EH (cell line): ENCODE results near the gene PTCD3.

Source experiments
- DNase-seq: peaks from one replicate; pipeline ENCODE4 v3.0.0-alpha.2; 2015; ENCODE audit warnings: low read depth

Gene PTCD3

DNA sequence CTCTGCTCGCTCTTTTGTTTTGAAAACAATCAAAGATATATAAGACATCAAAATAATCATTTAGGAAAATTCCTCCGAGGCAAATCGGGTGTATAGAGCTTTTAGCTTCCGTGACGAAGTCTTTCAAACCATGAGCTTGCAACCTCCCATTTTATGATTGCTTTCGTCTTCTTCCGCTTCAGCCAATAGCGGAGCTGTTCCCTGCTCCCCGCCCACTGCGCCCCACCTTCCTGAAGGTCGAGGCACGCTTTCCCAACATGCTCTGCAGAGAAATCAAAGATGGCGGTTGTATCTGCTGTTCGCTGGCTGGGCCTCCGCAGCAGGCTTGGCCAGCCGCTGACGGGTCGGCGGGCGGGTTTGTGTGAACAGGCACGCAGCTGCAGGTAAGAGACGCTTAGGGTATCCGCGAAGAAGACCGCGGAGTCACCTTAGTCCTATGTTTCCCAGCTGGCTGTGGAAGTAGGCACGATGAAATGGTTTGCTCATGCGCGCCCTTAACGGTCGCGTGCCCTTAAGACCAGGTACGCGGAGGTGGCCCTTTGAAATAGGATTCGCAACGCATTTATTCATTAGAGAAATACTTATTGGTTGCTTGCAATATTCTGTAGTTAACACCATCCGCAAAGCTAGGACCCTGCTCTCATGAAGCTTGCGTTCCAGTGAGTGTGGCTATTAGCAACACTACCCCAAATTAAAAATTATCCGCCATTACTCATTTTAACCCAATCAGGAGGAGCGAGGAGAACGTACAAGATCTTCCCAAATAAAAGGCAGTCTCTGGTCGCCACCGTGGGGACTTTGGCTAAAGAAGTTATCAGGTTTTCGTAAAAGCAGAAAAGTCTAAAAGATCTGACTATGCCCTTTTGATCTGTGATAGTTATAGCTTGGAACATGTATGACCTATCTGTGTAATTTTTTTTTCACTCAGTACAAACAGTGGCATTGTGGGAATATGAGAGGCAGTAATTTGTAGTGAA, at the start of gene PTCD3:
TSS of gene PTCD3 (plus strand) at position 267 of the 977 bp plus-strand sequence. CDS start at position 280, 13 bp downstream.
- peak; percentile 96 for DNase-seq

DNA sequence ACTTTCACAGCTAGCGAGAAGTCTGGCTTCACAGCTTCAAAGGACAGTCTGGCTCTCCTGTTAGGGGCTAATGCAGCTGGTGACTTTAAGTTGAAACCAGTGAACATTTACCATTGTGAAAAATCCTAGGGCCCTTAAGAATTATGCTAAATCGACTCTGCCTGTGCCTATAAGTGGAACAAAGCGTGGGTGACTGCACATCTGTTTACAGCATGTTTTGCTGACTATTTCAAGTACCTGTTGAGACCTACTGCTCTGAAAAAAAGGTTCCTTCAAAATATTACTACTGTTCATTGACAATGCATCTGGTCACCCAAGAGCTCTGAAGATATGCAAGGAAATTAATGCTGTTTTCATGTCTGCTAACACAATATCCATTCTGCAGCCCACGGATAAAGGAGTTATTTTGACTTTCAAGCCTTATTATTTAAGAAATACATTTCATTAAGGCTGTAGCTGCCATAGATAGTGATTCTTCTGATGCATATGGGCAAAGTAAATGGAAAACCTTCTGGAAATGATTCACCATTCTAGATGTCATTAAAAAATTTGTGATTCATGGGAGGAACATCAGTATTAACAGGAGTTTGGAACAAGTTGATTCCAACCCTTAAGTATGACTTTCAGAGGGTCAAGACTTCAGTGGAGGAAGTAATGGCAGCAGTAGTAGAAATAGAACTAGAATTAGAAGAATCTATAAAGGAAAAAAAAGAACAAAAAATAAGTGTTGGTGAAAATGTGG, 49.3 kb upstream of the PTCD3 start:
- peak; percentile 50 for DNase-seq

DNA sequence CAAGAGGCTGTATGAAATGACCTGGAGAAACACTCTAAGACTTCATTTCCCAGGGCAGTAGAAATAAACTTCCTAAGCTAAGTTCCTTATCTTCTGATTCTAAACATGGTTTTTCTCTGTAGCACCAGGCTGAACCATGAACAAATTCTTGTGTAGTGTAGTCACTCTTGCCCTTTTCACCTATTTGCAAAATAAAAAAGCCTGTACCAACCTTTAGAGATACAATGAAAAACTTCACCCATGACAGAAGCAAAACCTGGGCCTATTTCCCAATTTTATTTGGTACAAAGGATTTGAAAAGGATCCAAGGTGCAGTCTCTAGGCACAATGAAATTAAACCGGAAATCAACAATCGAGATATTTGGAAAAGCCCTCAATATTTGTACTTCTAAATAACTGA, 44.0 kb upstream of the PTCD3 start:
- peak; percentile 68 for DNase-seq

DNA sequence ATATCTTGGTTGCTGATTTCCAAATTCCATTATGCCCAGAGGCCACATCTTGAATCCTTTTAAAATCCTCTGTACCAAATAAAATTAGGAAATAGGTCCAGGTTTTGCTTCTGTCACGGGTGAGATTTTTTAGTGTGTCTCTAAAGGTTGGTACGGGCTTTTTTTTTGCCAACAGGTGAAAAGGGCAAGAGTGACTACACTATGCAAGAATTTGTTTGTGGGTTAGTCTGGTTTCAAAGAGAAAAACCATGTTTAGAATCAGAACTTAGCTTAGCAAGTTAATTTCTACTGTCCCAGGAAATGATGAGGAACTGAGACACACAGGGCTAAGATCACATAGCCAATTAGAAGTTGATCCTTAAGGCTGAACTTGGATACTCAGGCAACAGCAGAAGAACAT, 42.0 kb upstream of the PTCD3 start:
- DNase-seq, result peak; percentile 78

DNA sequence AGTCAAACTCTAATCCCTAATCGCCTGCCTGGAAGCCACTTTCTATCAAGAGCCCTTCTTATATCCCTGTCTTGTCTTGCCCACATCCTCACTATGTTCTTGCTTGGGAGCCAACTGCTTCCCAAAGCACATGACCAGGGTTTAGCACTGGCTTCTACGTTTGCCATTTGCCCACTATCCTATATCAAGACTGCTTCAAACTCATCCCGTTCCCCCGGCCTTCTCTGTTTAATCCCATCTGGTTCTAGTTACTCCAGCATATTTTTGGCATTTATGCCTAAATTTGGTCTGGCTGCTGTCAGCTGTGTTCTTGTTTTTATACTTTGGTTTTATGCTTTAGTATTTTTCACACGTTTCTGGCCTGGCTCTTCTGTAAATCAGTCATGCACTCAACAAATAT, 40.5 kb upstream of the PTCD3 start:
- peak; percentile 91 for DNase-seq

DNA sequence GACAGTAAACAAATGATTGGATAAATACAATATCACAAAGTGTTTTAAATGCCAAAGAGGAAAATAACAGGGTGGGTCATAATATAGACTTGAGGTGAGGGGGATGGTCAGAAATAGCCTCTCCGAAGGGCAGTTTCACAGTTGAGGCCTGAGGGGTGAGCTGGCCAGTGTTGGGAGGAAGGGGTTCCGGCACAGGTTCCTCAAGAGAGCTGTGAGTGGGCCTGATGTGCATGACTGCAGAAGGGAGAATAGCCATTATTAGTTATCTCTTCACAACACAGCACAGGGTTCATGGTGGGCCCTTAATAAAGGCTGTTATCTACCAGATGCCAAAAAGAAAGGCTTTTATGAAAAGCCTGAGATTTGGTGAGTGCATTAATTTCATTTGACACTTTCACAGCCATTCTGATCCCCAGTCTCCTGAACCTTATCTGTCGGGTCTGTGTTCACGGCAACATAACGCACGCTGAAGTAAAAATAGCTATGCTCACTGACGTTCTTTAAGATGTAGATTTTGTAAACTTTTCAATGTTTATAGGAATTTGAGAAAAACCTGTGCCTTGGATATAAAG, 39.9 kb upstream of the PTCD3 start:
- DNase-seq, result no peak

DNA sequence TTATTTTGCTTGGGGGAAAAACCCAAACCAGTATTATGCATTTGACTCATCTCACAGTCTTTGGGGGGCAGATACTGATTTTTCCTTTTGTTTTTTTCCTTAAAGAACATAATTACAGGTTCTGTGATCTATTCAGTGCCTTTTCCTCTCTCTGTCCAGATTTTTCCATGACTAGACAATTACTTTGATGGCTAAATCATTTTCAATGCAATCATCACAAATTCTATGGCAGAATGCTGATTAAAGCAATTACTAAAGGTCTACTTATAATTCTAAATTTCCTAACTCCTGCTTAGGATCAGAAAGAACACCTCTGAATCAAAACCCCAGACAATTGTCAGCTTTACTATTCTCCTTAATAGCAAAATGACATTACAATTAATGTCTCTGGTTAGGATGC, 39.1 kb upstream of the PTCD3 start:
- no peak for DNase-seq

DNA sequence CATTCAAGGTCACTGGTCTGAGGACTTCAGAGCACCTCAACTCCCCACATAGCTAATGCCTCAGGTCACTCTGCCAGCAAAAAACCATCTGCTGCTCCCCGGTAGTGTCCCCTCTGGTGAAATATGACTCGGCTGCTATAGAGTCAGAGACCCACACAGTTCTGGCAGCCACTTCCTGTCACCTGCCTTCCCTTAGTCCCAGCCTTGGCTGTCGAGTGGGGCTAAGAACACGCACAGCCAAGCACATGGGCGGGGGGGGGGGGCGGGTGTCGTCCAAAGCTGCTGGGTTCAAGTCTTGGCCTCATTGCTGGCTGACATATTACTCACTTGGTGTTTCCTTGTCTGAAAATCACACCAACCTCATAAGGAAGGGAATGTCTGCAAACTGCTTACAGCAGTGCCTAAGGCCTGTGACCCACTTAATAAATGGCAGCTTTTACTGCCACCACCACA, 37.9 kb upstream of the PTCD3 start:
- DNase-seq, result peak; percentile 65

DNA sequence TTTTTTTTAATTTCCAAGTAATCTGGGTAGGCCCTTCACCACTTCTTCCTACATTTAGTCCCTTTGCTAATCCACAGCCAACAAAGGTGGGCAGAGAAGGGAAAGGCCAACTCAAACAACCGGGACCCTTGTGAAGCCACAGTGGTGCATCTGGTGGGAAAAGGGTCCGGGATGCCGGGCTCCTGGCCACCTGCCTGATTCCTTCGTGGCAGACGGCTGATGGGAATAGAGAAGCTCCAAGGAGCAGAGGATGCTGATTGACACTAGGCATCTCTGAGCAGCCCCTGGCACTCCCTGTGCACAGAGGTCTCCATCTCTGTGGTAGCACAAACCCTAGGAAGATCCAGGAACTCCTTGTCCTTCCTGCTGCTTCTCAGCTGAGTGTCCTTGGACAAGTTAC, 37.4 kb upstream of the PTCD3 start:
- DNase-seq, result no peak

DNA sequence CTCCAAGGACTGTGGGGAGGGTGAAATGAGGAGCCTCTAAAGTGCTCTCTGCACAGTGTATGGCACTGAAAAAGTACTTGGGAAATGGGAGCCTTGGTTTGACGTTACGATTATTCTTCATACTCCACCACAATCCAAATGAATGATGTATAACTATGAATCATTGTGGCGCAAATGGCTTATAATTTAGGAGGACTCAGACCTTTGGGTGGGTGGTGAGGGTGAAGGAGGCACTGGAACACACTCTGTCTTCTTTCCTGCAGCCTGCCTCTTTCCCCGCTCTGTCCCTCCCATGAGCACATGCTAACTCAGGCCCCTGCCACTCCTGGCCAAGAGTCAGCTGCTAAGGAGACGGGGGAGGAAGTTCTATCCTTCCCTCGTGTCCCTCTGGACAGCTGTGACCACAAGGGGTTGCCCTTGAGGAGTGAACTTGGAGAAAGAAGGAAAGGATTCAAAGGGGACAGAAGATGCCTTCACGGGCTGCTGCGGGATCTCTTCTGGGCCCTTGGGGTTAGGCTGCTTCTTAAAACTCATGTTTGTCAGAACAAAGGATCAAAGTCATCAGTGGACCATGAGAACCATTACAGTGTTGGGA, 36.8 kb upstream of the PTCD3 start:
- DNase-seq, result peak; percentile 31

DNA sequence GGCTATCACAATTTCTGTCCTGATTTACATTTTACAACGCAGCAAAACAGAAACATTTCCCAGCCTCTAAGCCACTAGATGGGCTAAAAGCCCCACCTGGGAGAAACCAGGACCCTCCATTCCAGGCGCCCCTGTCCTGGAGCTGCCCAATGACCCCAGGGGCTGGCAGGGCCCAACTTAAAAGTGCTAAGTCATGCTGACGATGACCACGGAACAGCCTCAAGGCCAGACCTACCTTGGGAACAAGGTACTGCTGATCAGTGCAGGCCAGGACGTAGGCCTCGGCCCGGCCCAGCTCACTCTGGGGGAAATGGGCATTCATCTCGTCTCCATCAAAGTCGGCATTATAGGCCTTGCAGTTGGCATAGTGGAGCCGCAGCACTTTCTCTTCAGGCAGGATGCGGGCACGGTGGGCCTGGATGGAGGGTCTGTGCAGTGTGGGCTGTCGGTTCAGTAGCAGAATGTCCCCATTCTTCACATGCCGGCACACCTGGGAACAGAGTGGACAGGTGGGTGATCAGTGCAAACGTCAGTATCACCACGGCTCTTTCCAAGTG, 36.2 kb upstream of the PTCD3 start:
- DNase-seq, result no peak

DNA sequence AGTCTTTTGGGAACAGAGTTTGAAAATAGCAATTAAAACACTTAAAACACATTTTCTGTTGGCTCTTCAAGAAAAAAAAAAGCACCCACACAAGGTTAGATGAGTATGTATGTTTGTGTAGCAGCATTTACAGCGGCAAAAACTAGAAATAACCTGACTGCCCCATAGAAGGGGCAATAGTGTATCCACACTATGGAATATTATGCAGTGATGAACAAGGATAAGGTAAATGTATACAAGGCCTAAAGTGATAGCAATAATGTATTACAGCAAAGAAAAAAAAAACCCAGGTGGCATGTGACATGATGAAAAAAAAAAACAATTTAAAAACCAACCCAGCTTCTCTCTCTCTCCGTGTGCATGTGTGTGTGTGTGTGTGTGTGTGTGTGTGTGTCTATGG, 35.2 kb upstream of the PTCD3 start:
- DNase-seq, result no peak

DNA sequence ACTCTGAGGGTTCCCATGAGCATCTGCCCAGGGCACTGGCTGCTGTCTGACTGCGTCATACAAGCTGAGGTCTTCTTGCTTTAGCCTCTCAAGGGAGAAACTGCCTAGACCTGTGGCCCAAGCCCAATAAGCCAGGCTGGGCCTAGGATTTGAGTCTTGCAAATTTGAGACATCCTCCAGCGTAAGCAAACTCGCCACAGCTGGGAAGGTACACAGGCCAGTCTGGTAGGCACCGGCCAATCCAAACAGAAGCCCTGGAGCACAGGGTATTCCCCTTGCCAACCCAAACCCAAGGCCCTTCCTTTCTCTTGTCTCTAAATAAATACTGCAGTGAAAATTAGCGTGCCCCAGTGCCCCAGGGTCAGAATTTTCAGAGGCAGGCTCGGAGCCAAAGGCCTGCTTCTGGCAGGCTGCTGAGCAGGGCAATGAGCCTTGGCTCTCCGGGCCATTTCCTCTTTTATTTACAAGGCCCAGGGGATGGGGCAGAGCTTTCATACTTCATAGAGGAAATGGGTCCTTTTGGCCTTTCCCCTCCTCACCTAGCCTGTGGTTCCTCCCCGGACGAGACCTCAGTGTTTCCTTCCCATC, 33.7 kb upstream of the PTCD3 start:
- DNase-seq, result peak; percentile 39

DNA sequence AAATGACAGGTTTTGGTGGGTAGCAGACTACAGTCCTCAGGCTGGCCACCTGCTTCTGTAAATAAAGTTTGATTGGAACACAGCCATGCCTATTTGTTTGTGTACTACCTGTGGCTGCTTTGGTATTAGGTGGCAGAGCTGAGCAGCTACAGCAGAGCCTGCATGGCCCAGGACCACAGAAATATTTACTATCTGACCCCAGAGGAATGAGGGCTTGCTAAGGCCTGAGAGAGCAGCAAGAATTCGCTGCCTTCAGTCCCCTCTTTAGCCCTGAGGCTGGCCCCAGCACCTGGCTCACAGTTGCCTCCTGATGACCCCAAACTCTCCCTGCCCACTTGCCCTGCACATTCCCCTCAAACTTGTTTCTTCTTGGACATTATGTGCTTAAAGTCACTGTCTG, 32.8 kb upstream of the PTCD3 start:
- DNase-seq, result no peak

DNA sequence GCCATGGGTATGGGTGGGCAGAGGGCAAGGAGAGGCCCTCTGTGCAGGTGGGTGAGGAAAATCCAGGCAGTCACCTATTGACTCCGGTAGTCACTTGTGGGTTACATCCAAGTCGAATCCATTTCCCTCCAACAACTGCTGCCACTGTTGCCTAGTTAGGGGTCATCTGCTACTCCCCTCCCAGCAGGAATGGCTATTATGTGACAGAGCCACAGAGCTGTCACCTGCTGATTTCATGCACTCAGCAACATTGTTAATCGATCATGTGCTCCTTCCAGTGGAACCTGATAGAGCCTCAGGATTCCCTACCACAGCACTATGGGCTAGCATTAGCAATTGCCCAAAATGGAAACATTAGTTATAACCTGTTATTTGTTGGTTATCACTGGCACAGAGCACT, 31.8 kb upstream of the PTCD3 start:
- DNase-seq, result no peak

DNA sequence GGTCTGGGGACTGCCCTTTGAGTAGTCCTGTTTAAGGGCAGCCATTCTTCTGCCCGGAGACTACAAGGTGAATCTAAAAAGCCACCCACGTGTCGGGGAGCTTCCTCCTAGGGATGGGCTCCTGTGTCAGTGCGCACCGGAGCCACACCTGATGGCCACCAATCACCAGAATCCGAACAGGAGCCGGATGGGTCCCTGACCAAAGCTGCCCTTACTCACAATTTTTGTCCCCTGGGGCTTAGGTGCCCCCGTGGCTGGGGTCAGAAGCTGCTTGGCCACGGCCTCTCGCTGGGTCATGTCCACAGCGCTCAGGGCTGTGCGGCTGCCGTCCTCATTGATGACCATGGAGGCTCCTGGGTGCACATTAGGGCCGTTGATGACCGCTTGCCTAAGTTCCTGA, 31.2 kb upstream of the PTCD3 start:
- DNase-seq, result no peak

DNA sequence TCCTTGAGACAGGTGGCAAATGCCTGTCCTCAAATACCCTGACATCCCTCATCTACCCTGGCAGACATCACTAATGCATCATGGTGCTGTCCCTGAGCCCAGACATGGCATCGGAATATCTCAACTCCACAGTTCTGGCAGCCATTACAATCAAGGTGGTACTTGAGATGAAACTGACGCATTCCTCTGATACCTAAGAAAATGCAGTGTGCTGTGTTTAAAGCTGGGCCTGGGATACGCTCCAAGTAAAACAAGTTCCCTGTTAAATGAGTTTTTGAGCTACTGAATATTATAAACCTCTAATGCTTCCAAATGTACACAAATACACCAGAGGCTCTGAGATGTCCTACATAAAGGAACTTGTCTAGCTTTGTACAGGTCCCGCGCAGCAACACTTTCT, 30.1 kb upstream of the PTCD3 start:
- DNase-seq, result no peak

DNA sequence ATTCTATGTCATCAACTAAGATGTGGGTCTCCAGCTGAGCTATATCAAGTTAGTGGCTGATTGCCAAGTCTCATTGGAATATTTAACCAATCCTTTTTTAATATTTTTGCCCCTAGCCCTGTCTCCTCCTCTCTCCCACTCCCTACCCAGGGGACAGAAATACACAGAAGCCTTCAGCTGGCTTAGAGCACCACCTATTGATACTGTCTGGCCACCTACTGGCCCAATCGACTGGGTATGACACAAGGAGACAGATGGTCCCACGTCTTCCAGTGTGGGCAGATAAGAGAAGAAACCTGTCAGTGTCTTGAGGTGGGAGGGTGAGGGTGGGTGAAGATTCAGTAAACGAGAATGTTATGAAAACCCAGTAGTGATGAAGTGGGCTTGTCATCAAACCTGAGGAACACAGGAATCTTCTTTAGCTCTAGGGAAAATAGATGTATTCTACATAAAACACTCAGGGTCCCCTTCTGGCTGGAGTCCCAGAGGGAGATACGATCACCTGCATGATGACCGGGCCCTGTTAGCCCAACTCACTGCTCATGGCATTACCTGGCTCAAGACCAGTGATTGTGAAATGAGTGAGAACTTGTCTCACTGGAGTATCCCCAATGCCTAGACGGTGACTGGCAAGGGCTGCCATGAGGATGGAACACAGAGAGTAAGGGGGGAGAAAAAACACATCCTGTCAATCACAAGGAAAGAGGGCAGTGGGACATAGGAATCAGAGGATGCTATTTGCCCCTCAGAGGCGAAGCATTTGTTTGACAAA, 27.1 kb upstream of the PTCD3 start:
- DNase-seq, result peak; percentile 65

DNA sequence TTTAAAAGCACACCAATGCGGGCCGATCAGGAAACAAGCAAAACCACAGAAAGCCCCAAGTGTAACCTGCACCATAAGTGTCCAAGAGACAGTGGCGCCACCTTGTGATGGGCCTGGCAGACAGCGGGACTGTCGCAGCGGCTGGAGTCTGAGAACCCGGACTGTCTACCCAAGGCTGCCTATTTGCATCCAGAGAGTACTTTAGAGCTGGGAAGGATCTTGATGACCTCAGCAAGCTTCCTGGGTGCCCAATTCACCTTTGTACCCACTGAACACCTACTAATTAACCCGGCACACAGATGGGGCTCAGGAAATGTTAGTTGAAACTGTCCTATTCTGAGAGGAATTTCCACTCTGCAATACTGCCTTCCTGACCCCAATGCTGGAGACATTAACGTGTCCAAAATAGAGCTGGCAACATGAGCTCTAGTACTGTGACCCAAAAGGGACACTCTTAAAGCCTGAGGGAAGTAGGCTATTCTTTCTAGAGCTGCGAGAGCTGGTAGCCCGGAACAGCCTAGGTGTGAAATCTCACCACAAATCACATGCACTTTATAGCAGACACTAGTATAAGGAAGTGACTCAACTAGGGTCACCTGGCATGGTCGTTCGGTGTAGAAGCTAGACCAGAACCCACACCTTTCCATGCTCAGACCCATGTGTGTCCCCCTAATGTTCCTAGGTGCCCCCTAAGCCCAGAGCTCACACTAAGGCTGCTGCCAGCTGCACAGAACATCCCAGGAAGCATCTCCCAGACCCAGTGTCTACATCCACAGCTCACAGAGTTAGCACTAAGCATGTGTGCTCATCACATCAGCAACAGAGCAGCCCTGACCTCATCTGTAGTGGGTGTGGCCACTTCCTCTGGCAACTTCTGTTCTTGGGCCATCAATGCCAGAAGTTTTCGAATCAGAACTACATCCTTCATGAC, 25.8 kb upstream of the PTCD3 start:
- DNase-seq, result peak; percentile 70

DNA sequence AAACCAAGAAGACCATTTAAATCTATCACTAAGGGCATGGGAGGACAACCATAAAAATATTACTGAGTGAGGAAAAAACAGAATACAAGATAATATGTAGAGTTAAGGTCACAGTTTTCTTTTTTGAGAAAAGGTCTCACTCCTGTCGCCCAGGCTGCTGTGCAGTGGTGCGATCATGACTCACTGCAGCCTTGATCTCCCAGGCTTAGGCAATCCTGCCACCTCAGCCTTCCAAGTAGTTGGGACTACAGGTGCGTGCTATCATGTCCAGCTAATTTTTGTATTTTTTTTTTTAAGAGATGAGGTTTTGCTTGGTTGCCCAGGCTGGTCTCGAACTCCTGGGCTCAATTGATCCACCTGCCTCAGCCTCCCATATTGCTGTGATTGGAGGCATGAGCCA, 24.3 kb upstream of the PTCD3 start:
- DNase-seq, result no peak
